Superior temporal gyrus (tissue), 1 donor: ENCODE measurements around the gene ATP6V1E1.
"Not testable (repeated sequence)": the region's sequence is repeated elsewhere in the genome, so short reads cannot be mapped to it uniquely, and the experiment has no call there.

ENCODE experiments used
- DNase-seq: peaks from one replicate; pipeline ENCODE4 v3.0.0-alpha.2; 2016; ENCODE audit errors: extremely low spot score

ATP6V1E1 gene

DNA sequence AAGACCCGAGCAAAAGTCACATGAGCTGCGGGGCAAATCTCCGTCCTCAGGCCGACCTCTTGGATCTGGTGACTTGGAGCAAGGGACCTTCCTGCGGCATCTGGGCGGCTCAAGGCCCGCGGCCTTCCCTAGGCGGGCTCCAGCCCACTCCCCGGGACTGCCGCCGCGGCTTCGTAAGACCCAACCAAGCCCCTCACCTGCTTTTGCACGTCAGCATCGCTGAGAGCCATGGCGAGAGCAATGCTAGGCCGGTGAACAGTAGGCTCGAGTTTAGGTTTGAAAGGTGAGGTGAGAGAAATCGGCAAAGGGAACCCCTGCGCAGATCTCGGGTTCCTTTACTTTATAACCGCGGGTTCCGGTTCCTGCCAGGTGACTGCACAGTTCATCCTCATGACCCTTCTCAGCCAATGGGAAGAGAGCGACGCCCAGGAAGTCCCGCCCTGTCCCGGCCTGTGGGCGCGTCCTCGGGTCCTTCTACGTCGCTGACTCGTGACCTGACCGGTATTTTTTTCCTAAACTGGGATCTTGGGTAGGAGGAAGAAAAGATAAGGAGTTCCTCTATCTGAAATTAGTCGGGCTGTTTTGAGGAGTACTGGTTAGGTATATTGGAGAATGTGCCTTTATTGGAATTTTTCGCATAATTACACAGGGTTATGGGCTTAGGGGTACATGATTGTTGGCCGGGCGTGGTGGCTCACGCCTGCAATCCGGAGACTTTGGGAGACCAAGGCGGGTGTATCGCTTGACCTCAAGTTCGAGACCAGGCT is at the start of gene ATP6V1E1:
Gene ATP6V1E1 (minus strand): TSS at position 344 of the 767 bp plus-strand sequence. CDS start 114 bp downstream, at position 230.
- peak; percentile 99 for DNase-seq

- no peak for DNase-seq
Measured at GRCh38 chr22:17675584-17675983, 47.0 kb upstream of the ATP6V1E1 start.

DNA sequence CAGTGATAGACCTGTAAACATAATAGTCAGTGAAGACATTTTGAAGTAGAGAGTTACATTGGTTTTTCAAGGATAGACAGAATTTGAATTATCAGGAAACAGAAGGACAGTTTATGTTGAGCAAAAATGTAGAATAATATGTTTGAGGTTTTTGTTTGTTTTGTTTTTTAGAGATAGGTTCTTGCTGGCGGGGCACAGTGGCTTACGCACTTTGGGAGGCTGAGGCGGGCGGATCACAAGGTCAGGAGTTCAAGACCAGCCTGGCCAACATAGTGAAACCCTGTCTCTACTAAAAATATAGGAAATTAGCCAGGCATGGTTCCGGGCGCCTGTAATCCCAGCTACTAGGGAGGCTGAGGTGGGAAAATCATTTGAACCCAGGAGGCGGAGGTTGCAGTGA is 45.6 kb upstream of the ATP6V1E1 start:
- DNase-seq, result no peak

DNA sequence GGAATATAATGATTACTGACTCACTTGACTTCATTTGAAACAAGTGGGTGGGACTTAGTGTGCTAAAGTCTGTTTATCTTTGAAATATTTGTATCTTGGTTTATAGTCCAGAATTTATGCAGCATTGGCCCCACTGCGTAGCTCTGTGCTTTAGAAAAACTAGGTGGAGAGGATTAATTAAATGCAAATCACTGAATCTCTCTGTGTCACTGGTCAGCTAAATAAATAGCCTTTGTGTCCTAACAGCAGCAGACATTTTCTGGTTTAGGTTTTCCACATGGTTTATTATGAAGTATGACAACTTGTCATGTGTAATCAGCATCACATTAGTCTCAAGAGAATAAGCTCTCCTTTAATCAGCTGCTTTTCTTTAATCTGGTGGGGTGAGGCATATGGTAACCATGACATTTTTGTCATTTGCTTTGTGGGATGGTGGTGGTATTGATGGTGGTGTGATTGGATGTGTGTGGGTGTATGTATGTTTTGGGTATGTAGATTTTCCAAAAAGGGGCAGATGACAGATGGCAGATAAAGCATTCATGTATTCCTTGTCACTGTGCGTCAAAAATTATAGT is 44.0 kb upstream of the ATP6V1E1 start:
- peak; percentile 41 for DNase-seq

- not testable (repeated sequence) for DNase-seq
Measured at GRCh38 chr22:17671521-17672092, 43.1 kb upstream of the ATP6V1E1 start.

DNA sequence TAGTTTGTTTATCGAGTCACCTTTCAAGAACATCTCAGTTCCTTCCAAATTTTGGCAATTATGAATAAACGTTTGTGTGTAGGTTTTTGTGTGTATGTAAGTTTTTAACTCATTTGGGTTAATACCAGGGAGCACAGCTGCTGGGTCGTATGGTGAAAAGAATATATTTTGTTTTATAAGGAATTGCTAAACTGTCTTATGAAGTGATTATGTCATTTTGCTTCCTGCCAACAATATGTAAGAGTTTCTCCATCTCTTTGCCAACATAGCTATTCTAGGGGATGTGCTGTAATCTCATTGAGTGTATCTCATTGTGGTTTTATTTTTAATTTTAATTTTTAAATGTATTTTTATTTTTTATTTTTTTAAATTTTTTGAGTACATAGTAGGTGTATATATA is 37.3 kb upstream of the ATP6V1E1 start:
- no peak for DNase-seq

DNA sequence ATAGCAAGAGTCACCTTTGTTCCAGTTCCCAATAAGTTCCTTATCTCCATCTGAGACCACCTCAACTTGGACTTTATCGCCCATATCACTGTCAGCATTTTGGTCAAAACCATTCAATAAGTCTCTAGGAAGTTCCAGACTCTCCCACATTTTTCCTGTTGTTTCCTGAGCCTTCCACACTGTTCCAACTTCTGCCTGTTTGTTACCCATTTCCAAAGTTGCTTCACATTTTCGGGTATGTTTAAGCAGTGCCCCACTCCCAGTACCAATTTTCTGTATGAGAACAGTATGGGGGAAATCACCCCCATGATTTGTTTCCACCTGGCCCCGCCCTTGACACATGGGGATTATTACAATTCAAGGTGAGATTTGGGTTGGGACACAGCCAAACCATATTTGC is 36.7 kb upstream of the ATP6V1E1 start:
- DNase-seq, result no peak

DNA sequence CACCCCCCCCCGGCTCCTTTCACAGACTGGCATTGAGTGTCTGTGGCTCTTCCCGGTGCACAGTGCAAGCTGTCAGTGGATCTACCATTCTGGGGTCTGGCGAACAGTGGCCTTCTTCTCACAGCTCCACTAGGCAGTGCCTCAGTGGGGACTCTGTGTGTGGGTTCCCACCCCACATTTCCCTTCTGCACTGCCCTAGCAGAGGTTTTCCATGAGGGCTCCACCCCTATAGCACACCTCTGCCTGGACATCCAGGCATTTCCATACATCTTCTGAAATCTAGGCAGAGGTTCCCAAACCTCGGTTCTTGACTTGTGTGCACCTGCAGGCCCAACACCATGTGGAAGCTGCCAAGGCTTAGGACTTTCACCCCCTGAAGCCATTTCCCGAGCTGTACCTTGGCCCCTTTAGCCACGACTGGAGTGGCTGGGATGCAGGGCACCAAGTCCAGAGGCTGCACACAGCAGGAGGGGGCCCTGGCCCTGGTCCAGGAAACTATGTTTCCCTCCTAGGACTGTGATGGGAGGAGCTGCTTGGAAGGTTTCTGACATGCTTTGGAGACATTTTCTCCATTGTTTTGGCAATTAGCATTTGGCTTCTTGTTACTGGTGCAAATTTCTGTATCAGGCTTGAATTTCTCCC is 36.0 kb upstream of the ATP6V1E1 start:
- DNase-seq, result no peak

DNA sequence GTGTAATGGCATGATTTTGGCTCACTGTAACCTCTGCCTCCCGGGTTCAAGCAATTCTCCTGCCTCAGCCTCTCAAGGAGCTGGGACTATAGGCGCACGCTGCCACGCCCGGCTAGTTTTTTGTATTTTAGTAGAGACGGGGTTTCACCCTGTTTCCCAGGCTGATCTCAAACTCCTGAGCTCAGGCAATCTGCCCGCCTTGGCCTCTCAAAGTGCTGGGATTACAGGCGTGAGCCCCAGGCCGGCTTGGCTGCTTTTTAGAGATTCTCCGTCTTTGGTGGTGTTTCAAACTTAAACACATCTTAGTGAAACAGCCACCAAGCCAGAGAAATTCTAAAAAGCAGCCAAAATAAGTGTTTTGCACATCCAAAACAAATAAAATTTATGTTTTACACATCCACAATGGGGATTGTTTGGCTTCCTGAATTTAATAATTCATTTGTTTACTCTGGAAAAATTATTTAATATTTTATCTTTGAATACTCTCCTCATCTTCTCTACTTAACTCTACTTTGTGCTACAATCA is 28.4 kb upstream of the ATP6V1E1 start:
- DNase-seq, result no peak

DNA sequence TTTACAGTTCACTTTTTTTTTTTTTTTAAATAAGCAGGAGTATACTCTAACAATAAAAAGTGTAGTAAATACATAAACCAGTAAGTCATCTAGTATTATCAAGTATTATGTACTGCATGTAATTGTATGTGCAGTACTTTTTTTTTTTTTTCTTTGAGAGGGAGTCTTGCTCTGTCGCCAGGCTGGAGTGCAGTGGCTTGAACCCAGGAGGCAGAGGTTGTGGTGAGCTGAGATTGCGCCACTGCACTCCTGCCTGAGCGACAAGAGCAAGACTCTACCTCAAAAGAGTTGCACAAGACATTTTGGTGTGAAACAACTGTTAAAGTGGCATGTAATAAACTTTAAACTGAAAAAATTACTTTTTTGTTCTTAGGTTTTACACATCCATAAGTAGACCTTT is 26.7 kb upstream of the ATP6V1E1 start:
- no peak for DNase-seq

GRCh38 chr22:17648569-17648968 is 20.0 kb upstream of the ATP6V1E1 start:
- no peak for DNase-seq

- DNase-seq, result no peak
Measured at GRCh38 chr22:17647991-17648390, 19.4 kb upstream of the ATP6V1E1 start.

- no peak for DNase-seq
Measured at GRCh38 chr22:17647452-17647851, 18.9 kb upstream of the ATP6V1E1 start.

GRCh38 chr22:17642357-17642756 is 13.8 kb upstream of the ATP6V1E1 start:
- not testable (repeated sequence) for DNase-seq

- no peak for DNase-seq
Measured at GRCh38 chr22:17641269-17641668, 12.7 kb upstream of the ATP6V1E1 start.

GRCh38 chr22:17639247-17639741 is 10.7 kb upstream of the ATP6V1E1 start:
- peak; percentile 20 for DNase-seq

DNA sequence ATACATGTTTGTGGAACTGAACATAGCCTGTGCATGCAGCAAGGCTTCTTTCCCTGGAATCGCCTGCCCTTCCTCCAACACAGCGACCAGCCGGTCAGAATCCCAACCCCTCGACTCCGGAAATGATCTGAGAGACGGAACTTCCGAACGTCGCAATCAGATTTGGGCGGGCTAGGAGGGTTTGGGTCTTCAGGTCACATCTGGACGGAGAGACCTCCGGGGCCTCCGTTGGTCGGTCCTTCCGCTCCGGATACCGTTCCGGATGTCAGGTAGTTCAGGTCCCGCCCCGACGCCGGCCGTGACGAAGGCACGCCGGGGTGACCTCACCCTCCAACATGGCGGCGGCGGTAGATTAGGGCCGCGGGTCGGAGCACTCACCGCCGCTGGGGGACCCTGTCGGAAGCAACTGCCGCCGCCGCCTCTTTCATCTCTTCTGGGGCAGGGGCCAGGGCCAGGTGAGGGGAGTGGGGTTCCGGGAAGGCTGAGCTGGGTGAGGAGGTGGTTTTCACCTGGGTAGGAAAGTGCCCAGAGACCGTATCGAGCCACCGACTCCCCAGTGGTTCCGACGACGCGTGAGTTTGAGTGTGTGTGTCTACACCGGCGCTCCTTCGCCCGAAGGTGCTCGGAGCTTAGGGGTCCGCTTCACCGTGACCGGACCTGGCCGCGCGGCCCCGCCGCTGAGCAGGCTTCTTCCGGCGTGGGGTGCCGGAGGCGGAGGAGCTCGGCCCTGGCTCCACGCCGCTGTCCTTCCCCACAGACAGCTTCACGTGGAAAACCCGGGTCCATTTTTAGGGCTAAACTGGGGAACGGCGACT is 10.1 kb upstream of the ATP6V1E1 start, which contains the start of gene BCL2L13:
Gene BCL2L13 (plus strand): TSS at position 326 of the 815 bp plus-strand sequence. CDS start 16,955 bp downstream, outside the sequence.
- peak; percentile 93 for DNase-seq

DNA sequence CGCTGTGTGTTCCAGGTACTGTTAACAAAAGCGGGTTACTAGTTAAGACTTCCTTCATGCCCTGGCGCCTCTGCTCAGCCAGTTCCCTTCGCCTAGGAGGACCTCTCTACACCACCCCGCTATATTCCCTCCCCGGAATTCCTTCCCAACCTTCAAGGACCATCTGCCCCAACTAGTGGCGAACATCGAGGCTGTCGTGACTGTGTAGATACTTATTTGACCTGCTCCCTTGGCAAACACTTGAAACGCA is 9.6 kb upstream of the ATP6V1E1 start:
- no peak for DNase-seq

DNA sequence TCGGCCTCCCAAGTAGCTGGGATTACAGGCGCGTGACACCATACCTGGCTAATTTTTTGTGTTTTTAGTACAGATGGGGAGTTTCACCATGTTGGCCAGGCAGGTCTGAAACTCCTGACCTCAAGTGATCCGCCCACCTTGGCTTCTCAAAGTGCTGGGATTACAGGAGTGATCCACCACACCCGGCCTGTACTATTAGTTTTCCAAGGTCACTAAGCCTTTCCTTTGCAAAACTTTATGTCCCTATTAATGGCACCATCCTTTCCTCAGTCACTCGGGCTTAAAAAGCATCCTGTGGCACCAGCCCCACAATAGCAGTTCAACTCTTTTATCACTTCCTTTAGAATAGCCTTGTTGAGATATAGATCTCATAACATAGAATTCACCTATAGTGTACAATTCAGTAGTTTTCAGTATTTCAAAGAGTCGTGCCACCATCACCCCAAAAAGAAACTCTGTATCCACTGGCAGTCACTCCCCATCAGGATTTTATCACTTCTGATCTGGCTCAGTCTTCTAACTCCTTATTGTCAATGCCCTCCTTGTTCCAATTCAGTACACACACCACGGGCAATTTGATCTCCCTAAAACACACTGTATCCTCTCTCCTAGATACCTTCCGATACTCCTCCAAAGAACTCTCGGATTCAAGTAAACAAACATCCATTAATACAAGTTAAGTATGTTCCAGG is 9.1 kb upstream of the ATP6V1E1 start:
- DNase-seq, result no peak

DNA sequence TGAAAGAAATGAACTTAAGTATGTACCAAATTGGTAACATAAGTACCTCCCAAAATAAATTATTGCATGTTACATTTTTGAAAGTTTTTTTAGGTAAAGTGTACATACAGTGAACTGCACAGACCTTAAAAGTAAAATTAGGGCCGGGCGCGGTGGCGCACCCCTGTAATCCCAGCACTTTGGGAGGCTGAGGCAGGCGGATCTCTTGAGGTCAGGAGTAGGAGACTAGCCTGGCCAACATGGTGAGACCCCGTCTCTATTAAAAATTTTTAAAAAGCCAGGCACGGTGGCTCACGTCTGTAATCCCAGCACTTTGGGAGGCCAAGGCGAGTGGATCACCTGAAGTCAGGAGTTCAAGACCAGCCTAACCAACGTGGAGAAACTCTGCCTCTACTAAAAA is 8.3 kb upstream of the ATP6V1E1 start:
- DNase-seq, result not testable (repeated sequence)

DNA sequence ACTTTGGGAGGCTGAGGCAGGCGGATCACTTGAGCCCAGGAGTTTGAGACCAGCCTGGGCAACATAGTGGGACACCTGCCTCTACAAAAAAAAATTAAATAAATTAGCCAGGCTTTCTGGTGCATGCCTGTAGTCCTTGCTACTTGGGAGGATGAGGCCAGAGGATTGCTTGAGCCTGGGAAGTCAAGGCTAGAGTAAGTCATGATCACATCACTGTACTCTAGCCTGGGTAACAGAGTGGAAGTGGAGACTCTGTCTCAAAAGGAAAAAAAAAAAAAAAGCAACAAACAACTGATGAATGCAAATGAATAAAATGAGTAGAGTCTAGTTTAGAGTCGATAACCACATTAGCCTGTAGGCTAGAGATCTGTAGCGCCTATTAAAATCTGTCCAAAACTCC is 6.1 kb upstream of the ATP6V1E1 start:
- no peak for DNase-seq
